Measurements from ENCODE around the gene RAB38.

Gene RAB38

DNA sequence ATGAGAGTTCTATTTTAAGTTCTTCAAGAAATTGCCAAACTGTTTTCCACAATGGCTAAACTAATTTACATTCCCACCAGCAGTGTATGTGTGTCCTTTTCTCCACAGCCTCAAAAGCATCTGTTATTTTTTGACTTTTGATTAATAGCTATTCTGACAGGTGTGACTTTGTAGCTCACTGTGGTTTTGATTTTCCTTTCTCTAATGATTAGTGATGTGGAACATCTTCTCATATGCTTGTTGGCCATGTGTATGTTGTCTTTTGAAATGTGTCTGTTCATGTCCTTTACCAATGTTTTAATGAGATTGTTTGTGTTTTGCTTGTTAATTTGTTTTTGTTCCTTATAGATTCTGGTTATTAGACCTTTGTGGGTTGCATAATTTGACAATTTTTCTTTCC lies 18.0 kb upstream of the RAB38 start:
- TF ChIP-seq, protein P1, sequence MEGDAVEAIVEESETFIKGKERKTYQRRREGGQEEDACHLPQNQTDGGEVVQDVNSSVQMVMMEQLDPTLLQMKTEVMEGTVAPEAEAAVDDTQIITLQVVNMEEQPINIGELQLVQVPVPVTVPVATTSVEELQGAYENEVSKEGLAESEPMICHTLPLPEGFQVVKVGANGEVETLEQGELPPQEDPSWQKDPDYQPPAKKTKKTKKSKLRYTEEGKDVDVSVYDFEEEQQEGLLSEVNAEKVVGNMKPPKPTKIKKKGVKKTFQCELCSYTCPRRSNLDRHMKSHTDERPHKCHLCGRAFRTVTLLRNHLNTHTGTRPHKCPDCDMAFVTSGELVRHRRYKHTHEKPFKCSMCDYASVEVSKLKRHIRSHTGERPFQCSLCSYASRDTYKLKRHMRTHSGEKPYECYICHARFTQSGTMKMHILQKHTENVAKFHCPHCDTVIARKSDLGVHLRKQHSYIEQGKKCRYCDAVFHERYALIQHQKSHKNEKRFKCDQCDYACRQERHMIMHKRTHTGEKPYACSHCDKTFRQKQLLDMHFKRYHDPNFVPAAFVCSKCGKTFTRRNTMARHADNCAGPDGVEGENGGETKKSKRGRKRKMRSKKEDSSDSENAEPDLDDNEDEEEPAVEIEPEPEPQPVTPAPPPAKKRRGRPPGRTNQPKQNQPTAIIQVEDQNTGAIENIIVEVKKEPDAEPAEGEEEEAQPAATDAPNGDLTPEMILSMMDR (IDR thresholded peaks at IDR 0.05; ENCODE audit: low read depth, low read length) = no peak
- Histone ChIP-seq H3K9me3 (ENCODE audit: severe bottlenecking) (no peaks in the 10 kb centered on the region), H3K27me3 (ENCODE audit: insufficient read depth, low read depth, severe bottlenecking) (no peaks in the 10 kb centered on the region), H3K36me3 (no peaks in the 10 kb centered on the region), H3K27ac (no peak overlapping the region), H3K4me3 (ENCODE audit: low read depth, low read length) (no peak overlapping the region)
- DNase-seq = no peak

DNA sequence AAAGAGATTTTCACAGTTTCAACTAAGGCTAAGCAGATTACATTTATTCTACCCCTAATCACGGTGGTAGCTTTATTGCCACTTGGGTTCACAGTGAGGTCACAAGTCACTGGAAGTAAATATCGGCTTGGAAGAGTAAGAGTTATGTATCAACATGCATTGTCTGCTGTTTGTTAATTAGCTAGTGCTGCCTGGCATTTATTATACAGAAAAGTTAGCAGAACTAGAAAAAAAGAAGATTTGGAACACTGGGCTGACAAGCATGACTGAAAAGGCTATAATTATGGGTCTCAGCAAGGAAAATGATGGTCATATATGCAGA lies 13.7 kb upstream of the RAB38 start:
- TF ChIP-seq, protein P1 (IDR thresholded peaks at IDR 0.05; ENCODE audit: low read depth, low read length) = no peak
- DNase-seq = no peak
- no peaks in the 10 kb centered on the region for H3K36me3 ChIP-seq
- no peaks in the 10 kb centered on the region for H3K27me3 ChIP-seq (ENCODE audit: insufficient read depth, low read depth, severe bottlenecking)
- no peak overlapping the region for H3K4me3 ChIP-seq (ENCODE audit: low read depth, low read length)
- H3K9me3 ChIP-seq (ENCODE audit: severe bottlenecking) = no peaks in the 10 kb centered on the region
- no peak overlapping the region for H3K27ac ChIP-seq

DNA sequence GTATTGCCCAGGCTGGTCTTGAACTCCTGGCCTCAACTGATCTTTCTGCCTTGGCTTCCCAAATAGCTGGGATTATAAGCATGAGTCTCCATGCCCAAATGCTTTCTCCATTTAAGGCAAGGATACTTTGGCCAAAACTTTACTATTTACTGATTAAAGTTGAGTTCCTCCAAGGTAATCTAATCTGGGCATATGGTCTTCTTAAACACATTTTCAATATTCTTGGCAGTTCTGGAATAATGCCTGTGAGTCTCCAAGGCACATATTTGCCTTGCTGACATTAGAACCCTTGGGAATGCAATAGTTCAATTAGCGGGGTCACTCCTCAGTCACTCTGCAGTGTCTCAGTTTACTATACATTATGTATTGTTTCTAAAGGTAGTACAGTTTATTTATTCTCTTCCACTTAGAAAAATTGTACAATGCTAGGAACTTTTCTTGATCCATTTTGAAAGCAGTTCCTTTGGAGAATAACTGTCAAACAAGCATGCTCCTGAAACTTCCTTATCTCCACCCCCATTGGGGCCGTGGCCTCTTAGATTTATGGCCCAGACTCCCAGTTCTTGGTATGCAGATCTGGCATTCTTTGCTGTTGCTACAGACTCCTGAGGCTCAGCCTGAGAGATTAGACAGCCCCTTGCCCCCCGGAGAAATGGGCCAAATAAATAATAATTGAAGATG lies 13.1 kb upstream of the RAB38 start:
- DNase-seq = peak; percentile 43
- Histone ChIP-seq H3K4me3 (ENCODE audit: low read depth, low read length) (no peak overlapping the region), H3K27ac (no peak overlapping the region), H3K9me3 (ENCODE audit: severe bottlenecking) (no peaks in the 10 kb centered on the region), H3K36me3 (no peaks in the 10 kb centered on the region), H3K27me3 (ENCODE audit: insufficient read depth, low read depth, severe bottlenecking) (no peaks in the 10 kb centered on the region)
- TF ChIP-seq, protein P1 (IDR thresholded peaks at IDR 0.05; ENCODE audit: low read depth, low read length) = no peak

DNA sequence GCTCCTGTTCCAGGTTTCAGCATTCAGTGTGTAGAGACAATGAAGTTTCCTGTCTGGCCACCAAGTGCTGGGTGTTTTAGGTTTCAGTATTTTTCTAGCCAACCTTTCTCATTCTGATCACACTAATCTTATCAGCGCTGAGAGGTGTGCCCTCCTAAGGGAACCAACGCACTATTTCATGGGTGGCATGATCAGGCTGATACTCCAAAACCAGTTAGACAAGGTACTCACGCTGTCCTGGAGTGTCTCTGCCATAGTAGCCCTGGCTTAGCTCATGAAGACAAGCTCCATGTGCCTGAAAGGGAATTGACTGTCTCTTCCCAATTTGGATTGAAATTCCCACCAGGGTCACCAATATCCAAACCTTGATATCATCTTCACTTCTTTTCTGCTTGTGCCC lies 8.0 kb upstream of the RAB38 start:
- Histone ChIP-seq H3K27ac (no peak overlapping the region), H3K36me3 (no peaks in the 10 kb centered on the region), H3K4me3 (ENCODE audit: low read depth, low read length) (no peak overlapping the region), H3K27me3 (ENCODE audit: insufficient read depth, low read depth, severe bottlenecking) (no peaks in the 10 kb centered on the region), H3K9me3 (ENCODE audit: severe bottlenecking) (no peaks in the 10 kb centered on the region)
- TF ChIP-seq, protein P1 (IDR thresholded peaks at IDR 0.05; ENCODE audit: low read depth, low read length) = no peak
- no peak for DNase-seq

DNA sequence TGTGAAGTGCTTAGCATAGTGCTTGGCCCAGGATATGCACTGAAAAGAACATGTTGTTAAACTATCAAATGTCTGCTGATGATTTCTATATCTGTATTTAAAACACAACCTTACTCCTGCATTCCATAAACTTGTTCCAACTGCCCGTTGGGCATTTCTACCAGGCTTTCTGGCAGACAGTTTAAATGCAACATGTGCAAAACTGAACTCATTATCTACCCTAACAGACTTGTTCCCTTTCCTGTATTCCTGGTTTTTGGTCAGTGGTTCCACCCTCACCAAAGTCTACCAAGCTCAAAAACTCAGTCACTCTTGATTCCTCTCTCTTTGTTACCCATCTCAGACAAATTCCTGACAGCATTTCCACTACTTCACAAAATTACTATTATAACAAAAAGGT lies 6.5 kb upstream of the RAB38 start:
- no peak for DNase-seq
- Histone ChIP-seq H3K4me3 (ENCODE audit: low read depth, low read length) (no peak overlapping the region), H3K9me3 (ENCODE audit: severe bottlenecking) (no peaks in the 10 kb centered on the region), H3K27ac (no peak overlapping the region), H3K36me3 (no peaks in the 10 kb centered on the region), H3K27me3 (ENCODE audit: insufficient read depth, low read depth, severe bottlenecking) (no peaks in the 10 kb centered on the region)
- TF ChIP-seq, protein P1 (IDR thresholded peaks at IDR 0.05; ENCODE audit: low read depth, low read length) = no peak

DNA sequence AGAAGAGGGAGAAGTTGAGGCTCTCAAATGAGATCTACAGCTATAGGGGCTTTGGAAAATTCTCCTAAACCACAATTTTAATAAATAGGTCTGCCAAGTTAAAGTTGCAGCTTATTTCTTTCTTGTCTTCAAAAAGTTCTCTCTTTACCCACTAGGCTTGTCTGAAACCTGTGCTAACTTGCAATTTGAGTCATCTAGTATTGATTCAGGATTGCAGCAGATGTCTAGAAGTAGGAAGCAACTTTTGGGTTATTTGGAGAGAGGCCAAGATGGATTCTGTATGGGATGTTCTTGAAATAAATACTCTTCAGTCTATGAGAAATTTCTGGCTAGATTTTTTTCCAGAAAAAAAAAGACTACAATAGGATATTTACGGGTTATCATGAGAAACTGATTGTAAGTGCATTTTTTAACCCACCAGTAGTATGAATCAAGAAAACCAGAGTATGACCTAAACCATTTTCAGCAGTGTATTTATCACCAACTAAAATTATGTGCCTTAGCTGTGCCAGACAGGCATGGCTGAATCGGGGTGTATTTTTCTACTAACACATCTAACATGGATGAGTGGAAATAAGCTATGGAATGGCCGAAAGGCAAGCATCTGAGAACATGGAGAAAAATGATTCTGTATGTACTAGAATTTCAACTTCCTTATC lies 4.9 kb upstream of the RAB38 start:
- TF ChIP-seq, protein P1 (IDR thresholded peaks at IDR 0.05; ENCODE audit: low read depth, low read length) = no peak
- Histone ChIP-seq H3K9me3 (ENCODE audit: severe bottlenecking) (no peaks in the 10 kb centered on the region), H3K36me3 (no peaks in the 10 kb centered on the region), H3K27ac (no peak overlapping the region), H3K4me3 (ENCODE audit: low read depth, low read length) (no peak overlapping the region), H3K27me3 (ENCODE audit: insufficient read depth, low read depth, severe bottlenecking) (no peaks in the 10 kb centered on the region)
- no peak for DNase-seq
